ENCODE results near the gene ASPG.

ASPG gene

DNA sequence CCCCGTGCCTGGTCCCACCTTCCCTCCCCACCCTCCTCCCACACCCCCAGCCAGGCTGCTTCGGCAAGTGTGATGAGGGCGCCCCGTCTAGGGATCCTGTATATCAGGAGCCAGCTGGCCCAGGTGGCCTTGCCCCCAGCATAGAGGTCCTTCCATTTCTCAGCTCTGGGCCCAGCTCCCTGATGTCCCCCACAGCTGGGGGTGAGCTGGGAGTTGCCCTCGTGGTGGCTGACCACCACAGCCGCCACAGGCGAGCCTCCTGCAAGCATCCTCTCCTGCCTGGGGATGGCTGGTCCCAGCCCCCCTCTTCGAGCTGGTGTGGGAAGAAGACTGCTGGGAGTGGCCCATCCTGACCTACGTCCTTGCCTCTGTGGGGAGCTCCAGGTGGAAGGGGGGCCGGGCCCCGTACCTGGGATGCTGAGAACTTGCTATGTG is 7.4 kb downstream of the ASPG start:
- TF ChIP-seq, protein P1, sequence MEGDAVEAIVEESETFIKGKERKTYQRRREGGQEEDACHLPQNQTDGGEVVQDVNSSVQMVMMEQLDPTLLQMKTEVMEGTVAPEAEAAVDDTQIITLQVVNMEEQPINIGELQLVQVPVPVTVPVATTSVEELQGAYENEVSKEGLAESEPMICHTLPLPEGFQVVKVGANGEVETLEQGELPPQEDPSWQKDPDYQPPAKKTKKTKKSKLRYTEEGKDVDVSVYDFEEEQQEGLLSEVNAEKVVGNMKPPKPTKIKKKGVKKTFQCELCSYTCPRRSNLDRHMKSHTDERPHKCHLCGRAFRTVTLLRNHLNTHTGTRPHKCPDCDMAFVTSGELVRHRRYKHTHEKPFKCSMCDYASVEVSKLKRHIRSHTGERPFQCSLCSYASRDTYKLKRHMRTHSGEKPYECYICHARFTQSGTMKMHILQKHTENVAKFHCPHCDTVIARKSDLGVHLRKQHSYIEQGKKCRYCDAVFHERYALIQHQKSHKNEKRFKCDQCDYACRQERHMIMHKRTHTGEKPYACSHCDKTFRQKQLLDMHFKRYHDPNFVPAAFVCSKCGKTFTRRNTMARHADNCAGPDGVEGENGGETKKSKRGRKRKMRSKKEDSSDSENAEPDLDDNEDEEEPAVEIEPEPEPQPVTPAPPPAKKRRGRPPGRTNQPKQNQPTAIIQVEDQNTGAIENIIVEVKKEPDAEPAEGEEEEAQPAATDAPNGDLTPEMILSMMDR (IDR thresholded peaks at IDR 0.05; ENCODE audit: low read depth, low read length, missing control alignments), result no peak

DNA sequence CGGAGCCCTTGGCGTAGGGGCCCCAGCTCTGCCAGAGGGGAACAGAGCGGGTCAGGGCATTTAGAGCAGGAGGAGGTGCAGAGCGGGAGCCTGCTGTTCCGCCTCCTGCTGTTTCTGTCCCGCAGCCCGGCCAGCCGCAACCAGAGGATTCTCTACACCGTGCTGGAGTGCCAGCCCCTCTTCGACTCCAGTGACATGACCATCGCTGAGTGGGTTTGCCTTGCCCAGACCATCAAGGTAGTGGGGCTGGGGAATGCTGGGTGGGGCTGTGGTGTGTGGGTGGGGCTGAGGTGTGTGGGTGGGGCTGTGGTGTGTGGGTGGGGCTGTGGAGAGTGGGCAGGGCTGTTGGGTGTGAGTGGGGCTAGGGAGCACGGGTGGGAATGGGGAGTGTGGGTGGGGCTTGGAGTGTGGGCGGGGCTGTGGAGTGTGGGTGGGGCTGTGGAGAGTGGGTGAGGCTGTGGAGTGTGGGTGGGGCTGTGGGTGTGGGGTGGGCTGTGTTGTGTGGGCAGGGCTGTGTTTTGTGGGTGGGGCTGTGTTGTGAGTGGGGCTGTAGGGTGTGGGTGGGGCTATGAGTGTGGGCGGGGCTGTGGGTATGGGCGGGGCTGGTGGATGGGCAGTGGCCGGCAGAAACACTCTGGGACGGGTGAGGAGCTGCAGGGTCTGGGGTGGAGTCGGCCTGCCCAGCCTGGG is 8.0 kb downstream of the ASPG start:
- DNase-seq, result no peak
- no peaks in the 10 kb centered on the region for H3K27me3 ChIP-seq (replicated peaks)
- TF ChIP-seq, protein P1 (IDR thresholded peaks at IDR 0.05; ENCODE audit: low read depth, low read length, missing control alignments), result no peak
- H3K4me3 ChIP-seq (ENCODE audit: low read depth, low read length), result no peak overlapping the region
- H3K27ac ChIP-seq, result no peak overlapping the region
- no peaks in the 10 kb centered on the region for H3K36me3 ChIP-seq (replicated peaks)
- in situ Hi-C loops (cut with HindIII; ENCODE audit: low pct_ligation_motif_present, low sequenced_read_pairs), result no loop called here

More for the DNA sequence above, 7.4 kb downstream of the ASPG start:
- H3K27ac ChIP-seq, result no peak overlapping the region
- in situ Hi-C loops (cut with HindIII; ENCODE audit: low pct_ligation_motif_present, low sequenced_read_pairs), result no loop called here
- no peaks in the 10 kb centered on the region for H3K27me3 ChIP-seq (replicated peaks)
- no peak for DNase-seq
- no peak overlapping the region for H3K4me3 ChIP-seq (ENCODE audit: low read depth, low read length)
- no peaks in the 10 kb centered on the region for H3K36me3 ChIP-seq (replicated peaks)

DNA sequence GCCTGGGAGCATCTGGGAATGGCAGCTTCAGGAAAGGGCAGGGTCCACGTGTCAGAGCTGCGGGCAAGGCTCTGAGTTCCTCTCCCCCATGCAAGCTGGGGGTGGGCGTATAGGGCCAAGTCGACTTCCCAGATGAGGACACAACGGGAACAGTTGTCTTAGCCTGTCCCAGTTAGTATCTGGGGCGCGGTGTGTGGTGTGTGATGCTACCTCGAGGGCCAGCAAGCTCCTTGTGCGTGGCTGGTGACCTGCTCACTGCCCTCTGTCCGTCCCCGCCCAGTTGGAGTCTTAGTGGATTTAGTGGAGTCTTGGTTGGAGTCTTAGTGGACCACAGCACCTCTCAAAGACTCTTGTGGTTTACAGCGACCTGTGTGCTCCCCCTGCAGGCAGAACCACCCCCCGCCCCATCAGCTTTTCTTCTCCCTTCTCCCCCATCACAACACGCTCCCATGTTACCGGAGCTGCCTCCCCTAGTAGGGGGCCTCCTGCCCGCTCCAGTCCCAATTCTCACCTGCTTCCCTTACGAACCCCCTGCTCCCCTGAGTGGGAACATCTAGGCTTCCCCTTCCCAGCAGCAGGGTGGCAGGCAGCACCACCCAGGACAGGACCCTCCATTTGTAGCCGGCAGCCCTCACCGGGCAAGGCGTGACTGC is 8.7 kb downstream of the ASPG start:
- no peak overlapping the region for H3K27ac ChIP-seq
- TF ChIP-seq, protein P1 (IDR thresholded peaks at IDR 0.05; ENCODE audit: low read depth, low read length, missing control alignments), result no peak
- H3K27me3 ChIP-seq (replicated peaks), result no peaks in the 10 kb centered on the region
- in situ Hi-C loops (cut with HindIII; ENCODE audit: low pct_ligation_motif_present, low sequenced_read_pairs), result no loop called here
- H3K4me3 ChIP-seq (ENCODE audit: low read depth, low read length), result no peak overlapping the region
- no peak for DNase-seq
- H3K36me3 ChIP-seq (replicated peaks), result no peaks in the 10 kb centered on the region

DNA sequence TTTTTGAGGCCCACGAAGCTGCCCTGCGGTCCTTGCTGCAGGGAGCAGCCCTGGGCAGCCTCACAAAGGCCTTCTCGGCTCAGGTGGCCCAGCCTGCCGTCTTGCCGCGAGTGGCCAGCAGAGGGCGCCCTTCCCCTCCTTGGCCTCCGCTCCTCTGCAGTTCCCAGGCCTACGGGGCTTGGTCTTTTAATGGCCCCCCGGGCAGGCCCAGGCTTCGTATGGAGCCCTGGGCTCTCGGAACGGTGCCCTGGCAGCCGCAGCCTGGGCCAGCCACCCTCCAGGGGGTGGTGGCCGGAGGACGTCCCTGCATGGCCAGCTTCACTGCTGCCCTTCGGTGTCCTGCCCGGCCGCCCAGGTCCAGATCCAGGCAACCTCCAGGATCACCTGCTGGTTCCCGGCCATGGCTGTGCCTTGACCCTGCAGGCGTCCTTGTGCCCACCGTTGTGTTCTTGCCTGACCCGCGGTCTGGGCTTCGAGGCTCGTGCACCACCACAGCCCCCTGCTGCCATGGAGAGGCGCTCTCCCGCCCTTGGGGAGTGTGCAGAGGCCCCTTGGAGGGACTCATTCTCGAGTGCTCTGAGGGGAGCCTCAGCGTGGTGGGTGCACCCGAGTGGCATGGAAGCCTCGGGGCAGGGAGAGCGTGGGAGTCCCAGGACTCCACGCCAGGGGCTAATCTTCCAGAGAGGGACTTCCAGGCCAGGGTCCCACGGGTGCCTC is 9.4 kb downstream of the ASPG start:
- TF ChIP-seq, protein P1 (IDR thresholded peaks at IDR 0.05; ENCODE audit: low read depth, low read length, missing control alignments), result peak; percentile 90
- Histone ChIP-seq H3K27me3 (replicated peaks) (no peaks in the 10 kb centered on the region), H3K27ac (no peak overlapping the region), H3K4me3 (ENCODE audit: low read depth, low read length) (no peak overlapping the region), H3K36me3 (replicated peaks) (no peaks in the 10 kb centered on the region)
- peak; percentile 39 for DNase-seq
- in situ Hi-C loops (cut with HindIII; ENCODE audit: low pct_ligation_motif_present, low sequenced_read_pairs), result no loop called here

DNA sequence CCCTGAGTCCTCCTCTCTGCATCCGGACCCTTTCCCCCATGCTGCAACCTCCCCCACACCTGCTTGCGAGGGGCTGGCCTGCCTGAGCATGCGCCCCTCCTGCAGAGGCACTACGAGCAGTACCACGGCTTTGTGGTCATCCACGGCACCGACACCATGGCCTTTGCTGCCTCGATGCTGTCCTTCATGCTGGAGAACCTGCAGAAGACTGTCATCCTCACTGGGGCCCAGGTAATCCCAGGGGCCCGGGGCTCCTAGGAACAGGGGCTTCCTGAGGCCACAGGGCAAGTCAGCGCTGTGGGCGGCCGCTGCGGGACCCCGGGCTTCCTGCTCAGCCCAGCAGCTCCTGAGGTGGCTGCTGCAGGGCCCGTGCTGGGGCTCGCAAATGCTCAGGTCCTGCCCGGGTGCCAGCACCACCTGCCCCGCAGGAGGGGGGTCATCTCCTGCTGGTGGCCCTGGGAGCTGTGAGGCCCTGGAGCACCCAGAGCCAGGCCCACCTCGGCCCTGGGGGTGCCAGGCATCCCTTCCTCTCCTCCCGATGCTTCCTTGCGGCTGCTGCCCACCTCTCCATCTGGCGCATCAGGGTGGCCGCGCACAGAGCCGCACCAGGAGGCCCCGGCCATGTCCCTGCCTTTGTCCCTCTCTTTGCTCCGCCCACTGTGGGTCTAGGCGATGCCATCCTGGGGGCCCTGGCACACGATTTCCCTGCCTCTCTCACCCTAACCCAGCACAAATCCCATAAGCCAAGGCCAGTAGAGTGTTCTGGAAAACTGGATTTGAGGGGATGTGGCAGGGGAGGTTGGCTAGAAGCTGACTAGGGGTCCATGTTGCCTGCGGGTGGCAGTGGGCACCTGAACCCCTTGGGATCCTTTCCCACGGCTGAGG is 10.2 kb downstream of the ASPG start:
- in situ Hi-C loops (cut with HindIII; ENCODE audit: low pct_ligation_motif_present, low sequenced_read_pairs), result no loop called here
- no peak for DNase-seq
- TF ChIP-seq, protein P1 (IDR thresholded peaks at IDR 0.05; ENCODE audit: low read depth, low read length, missing control alignments), result no peak
- H3K4me3 ChIP-seq (ENCODE audit: low read depth, low read length), result no peak overlapping the region
- H3K27ac ChIP-seq, result no peak overlapping the region
- no peaks in the 10 kb centered on the region for H3K36me3 ChIP-seq (replicated peaks)
- H3K27me3 ChIP-seq (replicated peaks), result no peaks in the 10 kb centered on the region
